GM12801 (cell line): Measurements from ENCODE around the gene APOL5.

ENCODE experiments used
- TF ChIP-seq, protein P1 (sequence below): IDR thresholded peaks from one replicate; pipeline ENCODE4 v1.5.1; 2011; ENCODE audit warnings: control low read depth; ENCODE audit not compliant: insufficient read length; ENCODE audit errors: extremely low read depth

Gene APOL5, protein sequence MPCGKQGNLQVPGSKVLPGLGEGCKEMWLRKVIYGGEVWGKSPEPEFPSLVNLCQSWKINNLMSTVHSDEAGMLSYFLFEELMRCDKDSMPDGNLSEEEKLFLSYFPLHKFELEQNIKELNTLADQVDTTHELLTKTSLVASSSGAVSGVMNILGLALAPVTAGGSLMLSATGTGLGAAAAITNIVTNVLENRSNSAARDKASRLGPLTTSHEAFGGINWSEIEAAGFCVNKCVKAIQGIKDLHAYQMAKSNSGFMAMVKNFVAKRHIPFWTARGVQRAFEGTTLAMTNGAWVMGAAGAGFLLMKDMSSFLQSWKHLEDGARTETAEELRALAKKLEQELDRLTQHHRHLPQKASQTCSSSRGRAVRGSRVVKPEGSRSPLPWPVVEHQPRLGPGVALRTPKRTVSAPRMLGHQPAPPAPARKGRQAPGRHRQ

DNA sequence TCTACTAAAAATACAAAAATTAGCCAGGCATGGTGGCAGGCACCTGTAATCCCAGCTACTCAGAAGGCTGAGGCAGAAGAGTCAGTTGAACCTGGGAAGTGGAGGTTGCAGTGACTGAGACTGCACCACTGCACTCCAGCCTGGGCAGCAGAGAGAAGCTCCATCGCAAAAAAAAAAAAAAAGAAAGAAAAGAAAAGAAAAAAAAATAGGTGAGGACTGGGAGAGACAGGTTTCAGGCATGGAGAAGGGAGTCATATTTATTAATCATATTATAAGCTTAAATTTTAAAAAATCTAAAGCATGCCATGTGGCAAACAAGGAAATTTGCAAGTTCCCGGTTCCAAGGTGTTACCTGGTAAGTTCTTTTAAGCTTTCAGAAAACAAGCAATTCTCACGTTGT, at the start of gene APOL5:
Gene APOL5, plus strand, starts transcription at position 301 of the 400 bp plus-strand sequence. Its CDS starts 0 bp downstream, at position 301.
- TF ChIP-seq, protein P1, sequence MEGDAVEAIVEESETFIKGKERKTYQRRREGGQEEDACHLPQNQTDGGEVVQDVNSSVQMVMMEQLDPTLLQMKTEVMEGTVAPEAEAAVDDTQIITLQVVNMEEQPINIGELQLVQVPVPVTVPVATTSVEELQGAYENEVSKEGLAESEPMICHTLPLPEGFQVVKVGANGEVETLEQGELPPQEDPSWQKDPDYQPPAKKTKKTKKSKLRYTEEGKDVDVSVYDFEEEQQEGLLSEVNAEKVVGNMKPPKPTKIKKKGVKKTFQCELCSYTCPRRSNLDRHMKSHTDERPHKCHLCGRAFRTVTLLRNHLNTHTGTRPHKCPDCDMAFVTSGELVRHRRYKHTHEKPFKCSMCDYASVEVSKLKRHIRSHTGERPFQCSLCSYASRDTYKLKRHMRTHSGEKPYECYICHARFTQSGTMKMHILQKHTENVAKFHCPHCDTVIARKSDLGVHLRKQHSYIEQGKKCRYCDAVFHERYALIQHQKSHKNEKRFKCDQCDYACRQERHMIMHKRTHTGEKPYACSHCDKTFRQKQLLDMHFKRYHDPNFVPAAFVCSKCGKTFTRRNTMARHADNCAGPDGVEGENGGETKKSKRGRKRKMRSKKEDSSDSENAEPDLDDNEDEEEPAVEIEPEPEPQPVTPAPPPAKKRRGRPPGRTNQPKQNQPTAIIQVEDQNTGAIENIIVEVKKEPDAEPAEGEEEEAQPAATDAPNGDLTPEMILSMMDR, result no peak

DNA sequence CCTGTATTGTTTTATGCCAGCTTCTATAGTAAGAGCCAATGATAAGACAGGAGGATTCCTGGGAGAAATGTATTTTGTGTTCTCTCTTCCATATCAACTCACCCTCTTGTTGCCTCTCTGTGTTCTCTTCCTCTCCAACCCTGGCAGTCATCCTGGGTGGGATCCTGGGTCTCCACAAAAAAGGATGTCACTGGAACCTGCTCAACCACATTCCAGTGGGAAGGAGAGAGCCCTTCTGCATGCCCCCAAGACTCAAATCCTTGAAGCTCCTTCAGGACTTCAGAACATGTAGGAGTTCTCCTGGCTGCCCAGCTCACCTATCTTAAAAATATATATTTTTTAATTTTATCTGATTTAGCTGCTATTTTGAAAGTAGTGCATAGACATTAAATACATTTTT, 43.3 kb upstream of the APOL5 start:
- TF ChIP-seq, protein P1, result no peak

DNA sequence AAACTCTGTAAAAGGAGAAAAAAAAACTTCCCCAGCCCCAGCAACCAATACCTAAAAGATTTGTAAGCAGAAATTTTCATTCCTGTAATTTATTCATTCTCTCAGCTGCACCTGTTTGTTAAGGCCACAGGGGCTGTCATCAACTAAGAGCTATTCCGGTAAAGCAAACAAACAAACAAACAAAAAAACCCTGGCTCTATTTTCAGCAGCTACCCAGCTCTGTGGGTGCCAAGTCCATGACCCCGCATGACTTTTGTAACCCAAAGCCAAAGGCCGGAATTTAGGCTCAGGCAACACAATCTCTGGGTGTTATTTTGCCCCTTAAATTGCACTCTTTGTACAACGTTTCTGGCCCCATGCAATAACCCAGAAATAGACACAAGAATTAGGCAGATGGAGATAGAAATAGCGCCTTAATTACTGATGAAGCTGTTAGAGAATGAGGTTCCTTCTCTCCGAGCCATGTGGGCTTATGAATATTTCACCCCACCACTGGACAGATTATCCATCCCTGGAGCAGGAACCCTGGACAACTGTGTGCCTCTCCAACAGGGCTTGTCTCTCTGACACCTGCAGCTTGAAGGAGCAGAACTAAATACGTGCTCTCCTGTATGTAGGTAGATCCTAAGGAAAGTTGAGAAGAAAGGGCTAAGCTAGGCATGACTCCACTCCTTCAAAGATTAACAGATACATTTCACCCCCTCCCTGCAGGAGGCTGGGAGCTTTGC, 40.0 kb upstream of the APOL5 start:
- TF ChIP-seq, protein P1, result no peak

DNA sequence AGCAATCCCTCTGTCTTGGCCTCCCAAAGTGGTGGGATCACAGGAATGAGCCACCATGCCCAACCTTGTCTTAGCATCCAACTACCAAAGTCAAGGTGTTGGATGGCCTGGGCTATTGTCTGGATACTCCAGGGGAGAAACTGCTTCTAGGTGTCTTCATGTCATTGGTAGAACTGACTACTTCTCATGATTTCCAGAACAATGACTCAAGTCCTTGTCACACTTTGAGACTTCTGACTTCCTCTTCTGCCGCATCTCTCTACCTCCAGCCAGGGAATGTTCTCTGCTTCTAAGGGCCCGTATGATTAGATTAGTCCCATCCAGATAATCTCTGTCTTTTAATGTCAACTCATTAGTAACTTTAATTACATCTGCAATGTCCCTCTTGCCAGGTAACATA, 38.8 kb upstream of the APOL5 start:
- TF ChIP-seq, protein P1, result no peak

DNA sequence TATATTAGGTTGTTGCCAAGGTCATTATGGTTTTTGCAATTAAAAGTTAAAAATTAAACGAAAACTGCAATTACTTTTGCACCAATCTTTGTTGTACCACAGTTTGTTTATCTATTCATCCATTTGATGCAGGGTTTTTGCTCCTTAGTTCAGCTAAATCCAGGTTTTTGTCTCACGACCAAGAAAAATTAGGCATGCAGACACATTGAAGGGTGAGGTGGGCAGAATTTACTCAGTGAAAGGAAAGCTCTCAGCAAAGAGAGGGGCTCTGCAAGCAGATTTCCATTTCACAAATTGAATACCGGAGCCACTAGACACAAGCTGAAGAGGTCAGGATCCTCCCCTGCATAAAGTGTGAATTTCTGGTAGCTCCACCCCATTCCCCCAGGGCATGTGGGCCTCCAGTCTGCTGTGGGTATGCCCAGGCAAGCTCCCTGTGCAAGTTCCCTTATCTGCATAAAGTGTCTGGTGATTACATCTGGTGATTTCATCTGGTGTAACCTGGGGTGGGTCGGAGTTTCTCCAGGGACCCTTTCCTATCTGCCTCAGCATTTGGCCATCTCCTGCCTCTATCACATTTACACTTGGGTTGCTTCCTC, 36.1 kb upstream of the APOL5 start:
- TF ChIP-seq, protein P1, result no peak

DNA sequence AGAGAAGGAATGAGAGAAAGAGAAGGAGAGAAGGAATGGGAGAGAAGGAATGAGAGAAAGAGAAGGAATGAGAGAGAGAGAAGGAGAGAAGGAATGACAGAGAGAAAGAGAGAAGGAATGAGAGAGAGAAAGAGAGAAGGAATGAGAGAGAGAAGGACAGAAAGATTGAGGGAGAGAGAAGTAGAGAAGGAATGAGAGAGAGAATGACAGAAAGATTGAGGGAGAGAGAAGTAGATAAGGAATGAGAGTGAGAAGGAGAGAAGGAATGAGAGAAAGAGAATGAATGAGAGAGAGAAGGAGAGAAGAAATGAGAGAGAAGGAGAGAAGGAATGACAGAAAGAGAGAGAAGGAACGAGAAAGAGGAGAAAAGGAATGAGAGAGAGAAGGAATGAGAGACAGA, 34.1 kb upstream of the APOL5 start:
- TF ChIP-seq, protein P1, result no peak

DNA sequence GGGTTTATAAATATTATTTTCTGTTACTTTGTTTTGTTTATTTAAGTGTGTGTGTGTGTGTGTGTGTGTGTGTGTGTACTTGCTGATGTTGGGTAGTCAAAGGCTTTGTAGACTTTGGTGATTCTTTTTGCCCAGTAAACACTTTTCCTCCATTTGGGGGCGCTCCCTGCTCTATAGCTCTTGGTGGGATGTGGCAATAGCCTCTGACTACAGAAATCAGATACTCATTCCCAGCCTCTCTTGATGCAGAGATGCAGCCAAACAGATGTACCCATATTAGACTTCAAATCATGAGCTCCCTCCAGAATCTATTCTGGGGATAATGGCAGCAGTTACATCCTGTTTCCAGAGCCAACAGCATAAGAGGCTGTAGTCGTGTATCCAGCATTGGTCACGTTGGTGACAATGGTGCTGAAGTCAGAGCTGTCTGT, 33.4 kb upstream of the APOL5 start:
- TF ChIP-seq, protein P1, result no peak
